Natural killer cell (primary cell): ENCODE data around the gene ATP1B1. TPM values are rescaled to one million over a fixed set of nuclear protein-coding genes. Genes with fewer than 3 reads are reported as not detected.

Source experiments
- ATAC-seq, 3 donors: fragments of 150-1000 bp in 2 of 3; fragments of 200-7000 bp in 1 of 3; cut with Tn5 transposase; 1 replicate in 1 of 3; 2 replicates in 2 of 3; pipeline ENCODE4 v1.10.0; 2021; ENCODE audit warnings: mild to moderate bottlenecking in 2 of 3, moderate library complexity in 2 of 3
- DNase-seq, 2 donors: peaks; one replicate each; pipeline versions ENCODE4 v3.0.0 to v3.0.0-alpha.2; 2013 to 2021; ENCODE audit warnings: mixed read lengths in 1 of 2
- H3K27ac ChIP-seq: one replicate; pipeline ENCODE4 v1.5.1; 2013; ENCODE audit warnings: mild to moderate bottlenecking, low read length
- H3K27me3 ChIP-seq: one replicate; pipeline ENCODE4 v1.6.1; 2013; ENCODE audit warnings: low read length; ENCODE audit not compliant: control insufficient read depth, insufficient read depth
- H3K36me3 ChIP-seq: one replicate; pipeline ENCODE4 v1.6.1; 2013; ENCODE audit warnings: low read length; ENCODE audit not compliant: control insufficient read depth, insufficient read depth
- H3K4me1 ChIP-seq: one replicate; pipeline ENCODE4 v1.6.1; 2013; ENCODE audit warnings: low read length; ENCODE audit not compliant: control insufficient read depth, insufficient read depth
- H3K4me3 ChIP-seq: one replicate; pipeline ENCODE4 v1.5.1; 2013; ENCODE audit warnings: low read length
- H3K9me3 ChIP-seq: one replicate; pipeline ENCODE4 v1.6.1; 2013; ENCODE audit warnings: low read length; ENCODE audit not compliant: control insufficient read depth, insufficient read depth
- H3K27ac Mint-ChIP-seq, 2 donors: one replicate each; pipeline ENCODE4 v1.8.0; 2022; ENCODE audit warnings: mild to moderate bottlenecking in 2 of 2, mixed read lengths in 2 of 2, moderate library complexity in 1 of 2
- H3K27me3 Mint-ChIP-seq, 2 donors: one replicate each; pipeline ENCODE4 v1.8.0; 2022; ENCODE audit warnings: low read depth in 2 of 2, mixed read lengths in 2 of 2
- H3K36me3 Mint-ChIP-seq: one replicate; pipeline ENCODE4 v1.8.0; 2022; ENCODE audit warnings: mixed read lengths
- H3K4me1 Mint-ChIP-seq, 2 donors: one replicate each; pipeline ENCODE4 v1.8.0; 2022; ENCODE audit warnings: mixed read lengths in 2 of 2
- H3K4me3 Mint-ChIP-seq: one replicate; pipeline ENCODE4 v1.8.0; 2022; ENCODE audit warnings: mild to moderate bottlenecking, moderate library complexity, mixed read lengths
- H3K9me3 Mint-ChIP-seq, 2 donors: one replicate each; pipeline ENCODE4 v1.8.0; 2022; ENCODE audit warnings: mixed read lengths in 2 of 2
- CTCF ChIP-seq: fragments of 200-600 bp; IDR thresholded peaks from one replicate; pipeline ENCODE4 v1.8.0; 2022; ENCODE audit warnings: antibody characterized with exemption
- WGBS: methylation state at CpG from one replicate; pipeline ENCODE4 v1.1.7; 2013; ENCODE audit warnings: missing lambda C conversion rate; ENCODE audit not compliant: insufficient coverage; 5-methylcytosine and 5-hydroxymethylcytosine counted together
- intact Hi-C: fragments of 100-400 bp; cut with micrococcal nuclease; formaldehyde crosslinking; loops from one replicate; pipeline ENCODE4 v1.14.2; 2022
- total RNA-seq, 4 donors: library from RNA; stranded (reverse); fragments of 120-200 nt in 1 of 4; gene quantifications; one replicate each; pipeline versions ENCODE4 v1.2.3 to v1.2.4, GENCODE V29; 2013 to 2022

Gene ATP1B1
- total RNA-seq, 3 donors from 2014 or later (not counting 1 experiment from before 2014, with no cell fraction given): 3.4 to 10.4 (median 4.9) TPM

GRCh38 chr1:169126335-169126734 is 19.8 kb downstream of the ATP1B1 start:
- H3K27ac Mint-ChIP-seq: no peak overlapping the region
- WGBS: 100% methylated on average over 3 of the region's 3 CpGs

GRCh38 chr1:169127305-169127704 is 20.8 kb downstream of the ATP1B1 start:
- Histone ChIP-seq H3K4me3 (no peak overlapping the region), H3K4me1 (no peaks in the 10 kb centered on the region), H3K27me3 (no peaks in the 10 kb centered on the region), H3K36me3 (peaks cover 3% of the 10 kb centered on the region), H3K27ac (no peak overlapping the region), H3K9me3 (no peaks in the 10 kb centered on the region)
- no peaks in the 10 kb centered on the region for H3K36me3 Mint-ChIP-seq
- no peak overlapping the region for H3K4me3 Mint-ChIP-seq
- WGBS: 87% methylated on average over 2 of the region's 3 CpGs
- no peak overlapping the region for H3K27ac Mint-ChIP-seq
- H3K4me1 Mint-ChIP-seq: peaks cover 3 to 4% of the 10 kb centered on the region in 2 donors
- no peak for TF ChIP-seq CTCF
- no peak for DNase-seq
- no peak for ATAC-seq
- intact Hi-C loops: no loop called here
- no peaks in the 10 kb centered on the region for H3K27me3 Mint-ChIP-seq
- no peaks in the 10 kb centered on the region for H3K9me3 Mint-ChIP-seq

More at GRCh38 chr1:169126335-169126734, 19.8 kb downstream of the ATP1B1 start:
- H3K4me3 Mint-ChIP-seq: no peak overlapping the region
- TF ChIP-seq CTCF: no peak
- DNase-seq: no peak
- Histone ChIP-seq H3K36me3 (peaks cover 3% of the 10 kb centered on the region), H3K9me3 (no peaks in the 10 kb centered on the region), H3K4me3 (no peak overlapping the region), H3K4me1 (no peaks in the 10 kb centered on the region), H3K27ac (no peak overlapping the region), H3K27me3 (no peaks in the 10 kb centered on the region)
- H3K9me3 Mint-ChIP-seq: no peaks in the 10 kb centered on the region
- H3K27me3 Mint-ChIP-seq: no peaks in the 10 kb centered on the region
- intact Hi-C loops: no loop called here
- H3K36me3 Mint-ChIP-seq: no peaks in the 10 kb centered on the region
- no peaks in the 10 kb centered on the region for H3K4me1 Mint-ChIP-seq
- ATAC-seq: no peak

GRCh38 chr1:169128562-169128961 is 22.1 kb downstream of the ATP1B1 start:
- intact Hi-C loops: no loop called here
- Mint-ChIP-seq H3K4me1 (peaks cover 16 to 17% of the 10 kb centered on the region in 2 donors), H3K27ac (no peak overlapping the region), H3K4me3 (no peak overlapping the region), H3K27me3 (no peaks in the 10 kb centered on the region), H3K36me3 (no peaks in the 10 kb centered on the region), H3K9me3 (no peaks in the 10 kb centered on the region)
- Histone ChIP-seq H3K27me3 (no peaks in the 10 kb centered on the region), H3K4me3 (no peak overlapping the region), H3K36me3 (peaks cover 3% of the 10 kb centered on the region), H3K4me1 (peaks cover 3% of the 10 kb centered on the region), H3K9me3 (no peaks in the 10 kb centered on the region), H3K27ac (no peak overlapping the region)
- DNase-seq (no peak), ATAC-seq (no peak)
- no peak for TF ChIP-seq CTCF
- 100% methylated on average over 1 of the region's 2 CpGs for WGBS

- Mint-ChIP-seq H3K9me3 (no peaks in the 10 kb centered on the region), H3K4me1 (peaks cover 23% of the 10 kb centered on the region in 2 donors), H3K4me3 (no peak overlapping the region), H3K27ac (no peak overlapping the region), H3K27me3 (no peaks in the 10 kb centered on the region), H3K36me3 (no peaks in the 10 kb centered on the region)
- Histone ChIP-seq H3K36me3 (peaks cover 3% of the 10 kb centered on the region), H3K4me3 (no peak overlapping the region), H3K4me1 (peaks cover 3% of the 10 kb centered on the region), H3K27ac (no peak overlapping the region), H3K27me3 (no peaks in the 10 kb centered on the region), H3K9me3 (no peaks in the 10 kb centered on the region)
- 100% methylated on average over 3 of the region's 6 CpGs for WGBS
- ATAC-seq (no peak), DNase-seq (no peak)
- intact Hi-C loops: no loop called here
- no peak for TF ChIP-seq CTCF
Observed at GRCh38 chr1:169129109-169129784, 22.8 kb downstream of the ATP1B1 start.
